ENCODE measurements around the gene RELL2. TPM values are rescaled to one million over a fixed set of nuclear protein-coding genes. Genes with fewer than 3 reads are reported as not detected.

Gene RELL2
- total RNA-seq, 2 experiments from 2014 or later = 36.9 to 37.1 TPM

- CTCF ChIA-PET = interaction anchor here (0.7 to 13.0 kb wide), 28 partner anchors 8 to 506 kb away, joined by 3 to 206 read pairs (median 6); partner anchors contain the start of genes DIAPH1 and FCHSD1
- peak overlapping the region; percentile 93 for H3K4me3 Mint-ChIP-seq
- H3K4me1 Mint-ChIP-seq (ENCODE audit: low read depth) = peaks cover 61% of the 10 kb centered on the region
- H3K9me3 Mint-ChIP-seq (ENCODE audit: insufficient read depth) = no peaks in the 10 kb centered on the region
- POLR2A ChIA-PET = interaction anchor here (0.7 to 3.8 kb wide), 13 partner anchors 9 to 332 kb away, joined by 3 to 39 read pairs (median 4); partner anchors contain the start of genes DIAPH1, FCHSD1, RNF14 and TAF7
- H3K36me3 Mint-ChIP-seq (ENCODE audit: low read depth) = peaks cover 53% of the 10 kb centered on the region
- H3K27me3 Mint-ChIP-seq (ENCODE audit: low read depth) = no peaks in the 10 kb centered on the region
- peak; percentile 72 for DNase-seq
- H3K27ac Mint-ChIP-seq = peak overlapping the region; percentile 90
- peak; percentile 70 for ATAC-seq
Measured at GRCh38 chr5:141637123-141637766, 448 bp downstream of the RELL2 start.

DNA sequence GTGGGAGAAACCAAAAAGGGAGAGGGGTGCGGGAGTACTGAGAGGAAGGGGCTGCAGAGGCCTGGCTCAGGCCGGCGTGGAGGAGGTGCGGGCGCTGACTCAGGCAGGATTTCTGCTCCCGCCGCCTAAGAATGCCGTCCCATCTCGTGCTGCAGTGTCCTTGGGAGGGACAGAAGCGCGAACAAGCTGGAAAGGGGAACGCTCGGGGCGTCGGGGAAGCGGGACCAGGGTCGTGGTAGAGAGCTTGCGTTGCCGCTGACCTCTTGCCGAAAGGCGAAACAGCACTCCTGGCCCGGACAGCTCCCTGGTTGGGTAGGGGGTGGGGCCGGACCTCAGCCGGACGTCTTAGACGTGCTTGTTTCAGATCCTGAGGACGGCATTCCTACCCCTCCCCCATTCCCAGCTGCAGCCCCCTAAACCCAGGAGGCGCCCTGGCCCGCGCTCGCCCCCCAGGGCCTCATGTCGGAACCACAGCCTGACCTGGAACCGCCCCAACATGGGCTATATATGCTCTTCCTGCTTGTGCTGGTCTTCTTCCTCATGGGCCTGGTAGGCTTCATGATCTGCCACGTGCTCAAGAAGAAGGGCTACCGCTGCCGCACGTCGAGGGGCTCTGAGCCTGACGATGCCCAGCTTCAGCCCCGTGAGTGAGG is 1.1 kb downstream of the RELL2 start:
- Mint-ChIP-seq H3K27me3 (ENCODE audit: low read depth) (no peaks in the 10 kb centered on the region), H3K4me3 (peak overlapping the region; percentile 93), H3K27ac (peak overlapping the region; percentile 90), H3K9me3 (ENCODE audit: insufficient read depth) (no peaks in the 10 kb centered on the region), H3K4me1 (ENCODE audit: low read depth) (peaks cover 63% of the 10 kb centered on the region), H3K36me3 (ENCODE audit: low read depth) (peaks cover 52% of the 10 kb centered on the region)
- ChIA-PET POLR2A (interaction anchor here (0.7 to 3.8 kb wide), 10 partner anchors 9 to 318 kb away, joined by 3 to 39 read pairs (median 4); partner anchors contain the start of genes DIAPH1, FCHSD1 and TAF7), CTCF (interaction anchor here (0.7 to 13.0 kb wide), 19 partner anchors 9 to 505 kb away, joined by 3 to 206 read pairs (median 14); partner anchors contain the start of genes DIAPH1 and FCHSD1)
- DNase-seq = peak; percentile 81
- ATAC-seq = peak; percentile 51

DNA sequence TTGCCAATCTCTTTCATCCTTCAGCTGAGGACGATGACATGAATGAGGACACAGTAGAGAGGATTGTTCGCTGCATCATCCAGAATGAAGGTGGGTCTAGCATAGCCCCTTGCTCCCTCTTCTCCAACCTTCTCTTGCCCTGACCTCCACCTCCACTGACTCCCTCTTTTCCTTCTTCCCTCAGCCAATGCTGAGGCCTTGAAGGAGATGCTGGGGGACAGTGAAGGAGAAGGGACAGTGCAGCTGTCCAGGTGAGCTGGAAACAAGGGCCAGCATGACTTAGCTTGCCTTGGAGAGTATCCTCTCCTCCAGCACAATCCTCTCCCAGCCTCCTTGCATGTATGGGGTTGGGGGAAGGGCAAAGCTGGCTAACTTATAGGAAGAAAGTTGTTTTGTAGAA is 2.0 kb downstream of the RELL2 start:
- ChIA-PET POLR2A (interaction anchor here (0.8 to 3.8 kb wide), 5 partner anchors 12 to 318 kb away, joined by 3 to 39 read pairs (median 8); partner anchors contain the start of genes DIAPH1, FCHSD1 and TAF7), CTCF (interaction anchor here (0.9 to 13.0 kb wide), 9 partner anchors 13 to 126 kb away, joined by 4 to 206 read pairs (median 24); partner anchors contain the start of genes DIAPH1 and FCHSD1)
- peaks cover 59% of the 10 kb centered on the region for H3K4me1 Mint-ChIP-seq (ENCODE audit: low read depth)
- peaks cover 49% of the 10 kb centered on the region for H3K36me3 Mint-ChIP-seq (ENCODE audit: low read depth)
- H3K4me3 Mint-ChIP-seq = peak overlapping the region; percentile 93
- no peaks in the 10 kb centered on the region for H3K27me3 Mint-ChIP-seq (ENCODE audit: low read depth)
- no peaks in the 10 kb centered on the region for H3K9me3 Mint-ChIP-seq (ENCODE audit: insufficient read depth)
- H3K27ac Mint-ChIP-seq = peak overlapping the region; percentile 90
- ATAC-seq (no peak), DNase-seq (no peak)

- POLR2A ChIA-PET = interaction anchor here (0.7 to 1.3 kb wide), 3 partner anchors 12 to 20 kb away, joined by 3 to 5 read pairs (median 3); partner anchors contain the start of gene FCHSD1
Measured at GRCh38 chr5:141639357-141640050, 2.7 kb downstream of the RELL2 start.

GRCh38 chr5:141640051-141640415 is 3.2 kb downstream of the RELL2 start:
- Mint-ChIP-seq H3K9me3 (ENCODE audit: insufficient read depth) (no peaks in the 10 kb centered on the region), H3K27me3 (ENCODE audit: low read depth) (no peaks in the 10 kb centered on the region), H3K4me3 (no peak overlapping the region), H3K36me3 (ENCODE audit: low read depth) (peaks cover 47% of the 10 kb centered on the region), H3K4me1 (ENCODE audit: low read depth) (peaks cover 48% of the 10 kb centered on the region), H3K27ac (no peak overlapping the region)
- DNase-seq = no peak
- POLR2A ChIA-PET = interaction anchor here (0.7 to 1.2 kb wide), 2 partner anchors 11 to 13 kb away, joined by 3 read pairs; partner anchors contain the start of gene FCHSD1
- ATAC-seq = no peak
- CTCF ChIA-PET = interaction anchor here (3.9 to 13.0 kb wide), 2 partner anchors 22 to 48 kb away, joined by 18 to 206 read pairs; partner anchors contain the start of gene DIAPH1

More at GRCh38 chr5:141639357-141640050, 2.7 kb downstream of the RELL2 start:
- Mint-ChIP-seq H3K9me3 (ENCODE audit: insufficient read depth) (no peaks in the 10 kb centered on the region), H3K27me3 (ENCODE audit: low read depth) (no peaks in the 10 kb centered on the region), H3K27ac (no peak overlapping the region), H3K4me3 (peak overlapping the region; percentile 22), H3K4me1 (ENCODE audit: low read depth) (peaks cover 53% of the 10 kb centered on the region), H3K36me3 (ENCODE audit: low read depth) (peaks cover 49% of the 10 kb centered on the region)
- ATAC-seq = no peak
- no peak for DNase-seq
- CTCF ChIA-PET = interaction anchor here (0.9 to 13.0 kb wide), 5 partner anchors 21 to 127 kb away, joined by 4 to 206 read pairs (median 34); partner anchors contain the start of gene DIAPH1

DNA sequence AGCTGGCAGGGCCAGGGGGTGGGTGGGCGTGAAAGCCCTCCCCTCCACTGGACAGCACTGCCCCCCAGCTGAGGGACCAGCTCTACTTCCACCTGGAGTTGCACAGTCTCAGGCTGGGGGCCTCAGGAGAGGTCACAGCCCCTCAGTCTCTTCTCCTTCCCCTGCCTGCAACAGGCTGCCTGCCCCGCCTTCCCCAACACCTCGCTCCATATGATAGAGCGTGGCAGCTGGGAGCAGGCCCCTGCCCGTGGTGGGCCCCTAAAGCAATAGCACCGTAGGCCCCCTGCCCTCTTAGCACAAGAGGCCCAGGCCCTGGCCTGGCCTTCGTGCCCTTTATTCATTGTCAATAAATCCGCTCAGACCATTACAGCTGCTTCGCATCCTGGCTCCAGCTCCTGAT is 3.9 kb downstream of the RELL2 start:
- H3K9me3 Mint-ChIP-seq (ENCODE audit: insufficient read depth) = no peaks in the 10 kb centered on the region
- ChIA-PET POLR2A (interaction anchor here (1.1 to 2.9 kb wide), 3 partner anchors 10 to 43 kb away, joined by 3 to 15 read pairs (median 3); partner anchors contain the start of gene FCHSD1), CTCF (interaction anchor here (1.0 to 3.9 kb wide), 2 partner anchors 21 to 48 kb away, joined by 3 to 18 read pairs; no protein-coding TSS in a partner anchor)
- ATAC-seq = no peak
- peaks cover 42% of the 10 kb centered on the region for H3K4me1 Mint-ChIP-seq (ENCODE audit: low read depth)
- H3K27ac Mint-ChIP-seq = no peak overlapping the region
- DNase-seq = no peak
- H3K36me3 Mint-ChIP-seq (ENCODE audit: low read depth) = peaks cover 43% of the 10 kb centered on the region
- H3K27me3 Mint-ChIP-seq (ENCODE audit: low read depth) = no peaks in the 10 kb centered on the region
- H3K4me3 Mint-ChIP-seq = no peak overlapping the region

GRCh38 chr5:141641634-141642267 is 5.0 kb downstream of the RELL2 start:
- POLR2A ChIA-PET = interaction anchor here (0.9 to 2.9 kb wide), 2 partner anchors 9 to 45 kb away, joined by 3 to 15 read pairs; partner anchors contain the start of gene FCHSD1
- Mint-ChIP-seq H3K27me3 (ENCODE audit: low read depth) (no peaks in the 10 kb centered on the region), H3K4me3 (no peak overlapping the region), H3K36me3 (ENCODE audit: low read depth) (peaks cover 49% of the 10 kb centered on the region), H3K9me3 (ENCODE audit: insufficient read depth) (no peaks in the 10 kb centered on the region), H3K4me1 (ENCODE audit: low read depth) (peaks cover 35% of the 10 kb centered on the region), H3K27ac (peak overlapping the region; percentile 43)
- CTCF ChIA-PET = interaction anchor here (0.7 to 3.9 kb wide), 6 partner anchors 22 to 319 kb away, joined by 3 to 18 read pairs (median 4); partner anchors contain the start of gene DIAPH1
- ATAC-seq (no peak), DNase-seq (no peak)

DNA sequence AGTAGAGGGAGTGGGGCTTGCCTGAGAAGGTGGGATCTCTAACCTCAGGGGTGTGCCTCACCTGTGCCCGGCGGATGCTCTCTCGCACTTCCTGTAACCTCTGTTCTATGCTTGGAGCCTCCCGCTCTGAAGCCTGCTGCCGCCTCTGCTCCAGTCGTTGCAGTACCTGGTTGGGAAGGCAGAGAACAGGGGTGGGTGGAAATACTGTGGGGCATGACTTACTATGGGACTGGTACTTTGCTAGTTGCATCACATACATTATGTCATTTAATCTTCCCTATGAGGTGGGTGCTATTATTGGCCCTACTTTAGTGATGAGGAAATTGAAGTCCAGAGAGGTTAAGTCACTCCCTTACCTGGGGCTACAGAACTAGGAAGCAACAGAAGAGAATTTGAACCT is 9.2 kb downstream of the RELL2 start:
- H3K36me3 Mint-ChIP-seq (ENCODE audit: low read depth) = peaks cover 33% of the 10 kb centered on the region
- H3K4me3 Mint-ChIP-seq = no peak overlapping the region
- no peak overlapping the region for H3K27ac Mint-ChIP-seq
- DNase-seq (no peak), ATAC-seq (no peak)
- peaks cover 36% of the 10 kb centered on the region for H3K4me1 Mint-ChIP-seq (ENCODE audit: low read depth)
- no peaks in the 10 kb centered on the region for H3K9me3 Mint-ChIP-seq (ENCODE audit: insufficient read depth)
- H3K27me3 Mint-ChIP-seq (ENCODE audit: low read depth) = no peaks in the 10 kb centered on the region
- ChIA-PET CTCF (interaction anchor here (1.0 to 2.7 kb wide), 3 partner anchors 9 to 54 kb away, joined by 3 to 13 read pairs (median 6); partner anchors contain the start of genes HDAC3 and RELL2), POLR2A (interaction anchor here (1.5 kb wide), 1 partner anchor 8 kb away, joined by 3 read pairs; no protein-coding TSS in a partner anchor)

GRCh38 chr5:141647242-141647641 is 10.4 kb downstream of the RELL2 start:
- CTCF ChIA-PET = interaction anchor here (0.8 to 2.7 kb wide), 4 partner anchors 10 to 314 kb away, joined by 4 to 13 read pairs (median 6); partner anchors contain the start of genes HDAC3 and RELL2
- POLR2A ChIA-PET = interaction anchor here (0.6 to 1.5 kb wide), 2 partner anchors 10 to 23 kb away, joined by 3 read pairs; no protein-coding TSS in a partner anchor
- Mint-ChIP-seq H3K4me1 (ENCODE audit: low read depth) (peaks cover 31% of the 10 kb centered on the region), H3K9me3 (ENCODE audit: insufficient read depth) (no peaks in the 10 kb centered on the region), H3K27ac (no peak overlapping the region), H3K36me3 (ENCODE audit: low read depth) (peaks cover 25% of the 10 kb centered on the region), H3K4me3 (no peak overlapping the region), H3K27me3 (ENCODE audit: low read depth) (no peaks in the 10 kb centered on the region)
- ATAC-seq (no peak), DNase-seq (no peak)

- POLR2A ChIA-PET = interaction anchor here (0.6 kb wide), 1 partner anchor 321 kb away, joined by 4 read pairs; the partner anchor contains the start of gene RNF14
Measured at GRCh38 chr5:141647851-141648250, 11.1 kb downstream of the RELL2 start.

More at GRCh38 chr5:141647851-141648250, 11.1 kb downstream of the RELL2 start:
- CTCF ChIA-PET = interaction anchor here (0.8 to 2.7 kb wide), 4 partner anchors 11 to 84 kb away, joined by 3 to 13 read pairs (median 5); partner anchors contain the start of genes HDAC3 and RELL2
- no peak for ATAC-seq
- no peak overlapping the region for H3K27ac Mint-ChIP-seq
- H3K9me3 Mint-ChIP-seq (ENCODE audit: insufficient read depth) = no peaks in the 10 kb centered on the region
- H3K4me3 Mint-ChIP-seq = no peak overlapping the region
- peaks cover 21% of the 10 kb centered on the region for H3K36me3 Mint-ChIP-seq (ENCODE audit: low read depth)
- DNase-seq = no peak
- no peaks in the 10 kb centered on the region for H3K27me3 Mint-ChIP-seq (ENCODE audit: low read depth)
- H3K4me1 Mint-ChIP-seq (ENCODE audit: low read depth) = peaks cover 33% of the 10 kb centered on the region
